ENCODE results near the gene COL15A1. TPM values are rescaled to one million over a fixed set of nuclear protein-coding genes. Genes with fewer than 3 reads are reported as not detected.

The COL15A1 gene
- total and polyA plus RNA-seq, 2 donors (not counting 1 experiment from before 2014, with no cell fraction given): not detected

- DNase-seq (no peak), ATAC-seq (ENCODE audit: low read depth) (no peak)
- H3K27me3 ChIP-seq (replicated peaks in 1 of 4; ENCODE audit: control extremely low read depth in 1 of 4, control insufficient read depth in 3 of 4, insufficient read depth in 4 of 4, low read length in 3 of 4): no peaks in the 10 kb centered on the region
- TF ChIP-seq EZH2 (IDR thresholded peaks at IDR 0.05; ENCODE audit: borderline replicate concordance, insufficient read depth, low read depth, low read length, poor library complexity, severe bottlenecking): no peak
- TF ChIP-seq, protein P1, sequence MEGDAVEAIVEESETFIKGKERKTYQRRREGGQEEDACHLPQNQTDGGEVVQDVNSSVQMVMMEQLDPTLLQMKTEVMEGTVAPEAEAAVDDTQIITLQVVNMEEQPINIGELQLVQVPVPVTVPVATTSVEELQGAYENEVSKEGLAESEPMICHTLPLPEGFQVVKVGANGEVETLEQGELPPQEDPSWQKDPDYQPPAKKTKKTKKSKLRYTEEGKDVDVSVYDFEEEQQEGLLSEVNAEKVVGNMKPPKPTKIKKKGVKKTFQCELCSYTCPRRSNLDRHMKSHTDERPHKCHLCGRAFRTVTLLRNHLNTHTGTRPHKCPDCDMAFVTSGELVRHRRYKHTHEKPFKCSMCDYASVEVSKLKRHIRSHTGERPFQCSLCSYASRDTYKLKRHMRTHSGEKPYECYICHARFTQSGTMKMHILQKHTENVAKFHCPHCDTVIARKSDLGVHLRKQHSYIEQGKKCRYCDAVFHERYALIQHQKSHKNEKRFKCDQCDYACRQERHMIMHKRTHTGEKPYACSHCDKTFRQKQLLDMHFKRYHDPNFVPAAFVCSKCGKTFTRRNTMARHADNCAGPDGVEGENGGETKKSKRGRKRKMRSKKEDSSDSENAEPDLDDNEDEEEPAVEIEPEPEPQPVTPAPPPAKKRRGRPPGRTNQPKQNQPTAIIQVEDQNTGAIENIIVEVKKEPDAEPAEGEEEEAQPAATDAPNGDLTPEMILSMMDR (IDR thresholded peaks at IDR 0.05): no peak
- Mint-ChIP-seq H3K4me3 (no peak overlapping the region), H3K27ac (no peak overlapping the region), H3K9me3 (ENCODE audit: insufficient read depth) (no peaks in the 10 kb centered on the region), H3K4me1 (no peaks in the 10 kb centered on the region), H3K27me3 (peaks cover 12% of the 10 kb centered on the region)
- H3K4me2 ChIP-seq (replicated peaks; ENCODE audit: low read depth, low read length, poor library complexity, severe bottlenecking): no peak overlapping the region
- intact Hi-C loops (cut with micrococcal nuclease): no loop called here
- H3K9ac ChIP-seq (ENCODE audit: low read length): no peak overlapping the region
- no peaks in the 10 kb centered on the region for H3K79me2 ChIP-seq (ENCODE audit: control insufficient read depth, insufficient read depth, low read length)
- no peaks in the 10 kb centered on the region for H3K36me3 ChIP-seq (replicated peaks in 1 of 2; ENCODE audit: control extremely low read depth in 1 of 2, control insufficient read depth in 1 of 2, extremely low read depth in 1 of 2, insufficient read depth in 2 of 2, low read length in 1 of 2)
- H4K20me1 ChIP-seq (ENCODE audit: control insufficient read depth, insufficient read depth, low read length, poor library complexity, severe bottlenecking): no peaks in the 10 kb centered on the region
- H3K4me3 ChIP-seq (ENCODE audit: control extremely low read depth in 1 of 5, extremely low read depth in 1 of 5, insufficient read depth in 1 of 5, low read depth in 2 of 5, low read length in 4 of 5): no peak overlapping the region
- POLR2A ChIA-PET: no interaction called here
- 100% methylated on average over 1 of the region's 2 CpGs for WGBS (ENCODE audit: insufficient coverage)
- H3K4me1 ChIP-seq (ENCODE audit: control insufficient read depth in 2 of 2, insufficient read depth in 2 of 2, low read length in 2 of 2): no peaks in the 10 kb centered on the region
- no peaks in the 10 kb centered on the region for H3K9me3 ChIP-seq (ENCODE audit: control extremely low read depth in 1 of 3, control insufficient read depth in 2 of 3, insufficient read depth in 1 of 3, low read length in 2 of 3)
- no peak overlapping the region for H2AFZ ChIP-seq (ENCODE audit: insufficient read depth, low read depth, low read length, poor library complexity, severe bottlenecking)
- CTCF ChIA-PET: no interaction called here
- no peak overlapping the region for H3K27ac ChIP-seq (ENCODE audit: low read length in 2 of 2)
These were observed 31.3 kb upstream of the COL15A1 start for GRCh38 chr9:98912450-98912849.

DNA sequence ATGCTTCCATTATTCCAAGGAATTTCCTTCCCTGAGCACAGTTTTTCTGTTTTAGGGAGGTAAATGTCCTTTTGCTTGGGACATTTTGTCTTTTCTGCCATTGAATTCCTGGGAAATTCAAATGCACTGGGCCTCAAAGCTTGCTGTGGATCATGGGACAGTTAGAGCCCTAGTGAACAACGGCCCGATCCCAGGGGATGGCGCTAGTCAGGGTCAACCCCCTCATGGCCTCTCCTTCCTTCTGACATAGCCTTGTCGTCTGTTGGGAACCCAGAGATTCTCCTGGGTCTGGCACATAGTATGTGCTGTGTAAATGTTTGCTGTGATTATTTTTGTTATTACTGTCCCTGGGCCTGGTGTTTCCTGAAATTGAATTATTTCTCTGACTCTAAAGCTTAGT, 30.7 kb upstream of the COL15A1 start:
- no peak overlapping the region for H3K4me3 Mint-ChIP-seq
- POLR2A ChIA-PET: no interaction called here
- H3K27me3 Mint-ChIP-seq: peaks cover 12% of the 10 kb centered on the region
- Histone ChIP-seq H3K4me2 (replicated peaks; ENCODE audit: low read depth, low read length, poor library complexity, severe bottlenecking) (no peak overlapping the region), H3K4me1 (ENCODE audit: control insufficient read depth in 2 of 2, insufficient read depth in 2 of 2, low read length in 2 of 2) (no peaks in the 10 kb centered on the region), H3K36me3 (replicated peaks in 1 of 2; ENCODE audit: control extremely low read depth in 1 of 2, control insufficient read depth in 1 of 2, extremely low read depth in 1 of 2, insufficient read depth in 2 of 2, low read length in 1 of 2) (no peaks in the 10 kb centered on the region), H3K9me3 (ENCODE audit: control extremely low read depth in 1 of 3, control insufficient read depth in 2 of 3, insufficient read depth in 1 of 3, low read length in 2 of 3) (no peaks in the 10 kb centered on the region), H2AFZ (ENCODE audit: insufficient read depth, low read depth, low read length, poor library complexity, severe bottlenecking) (no peak overlapping the region), H3K27me3 (replicated peaks in 1 of 4; ENCODE audit: control extremely low read depth in 1 of 4, control insufficient read depth in 3 of 4, insufficient read depth in 4 of 4, low read length in 3 of 4) (no peaks in the 10 kb centered on the region), H3K79me2 (ENCODE audit: control insufficient read depth, insufficient read depth, low read length) (no peaks in the 10 kb centered on the region), H3K4me3 (ENCODE audit: control extremely low read depth in 1 of 5, extremely low read depth in 1 of 5, insufficient read depth in 1 of 5, low read depth in 2 of 5, low read length in 4 of 5) (no peak overlapping the region), H3K9ac (ENCODE audit: low read length) (no peak overlapping the region), H3K27ac (ENCODE audit: low read length in 2 of 2) (no peak overlapping the region), H4K20me1 (ENCODE audit: control insufficient read depth, insufficient read depth, low read length, poor library complexity, severe bottlenecking) (no peaks in the 10 kb centered on the region)
- no peaks in the 10 kb centered on the region for H3K4me1 Mint-ChIP-seq
- intact Hi-C loops (cut with micrococcal nuclease): no loop called here
- no peaks in the 10 kb centered on the region for H3K9me3 Mint-ChIP-seq (ENCODE audit: insufficient read depth)
- CTCF ChIA-PET: no interaction called here
- no peak for TF ChIP-seq EZH2 (IDR thresholded peaks at IDR 0.05; ENCODE audit: borderline replicate concordance, insufficient read depth, low read depth, low read length, poor library complexity, severe bottlenecking)
- TF ChIP-seq, protein P1 (IDR thresholded peaks at IDR 0.05): no peak
- H3K27ac Mint-ChIP-seq: no peak overlapping the region
- ATAC-seq (ENCODE audit: low read depth) (no peak), DNase-seq (no peak)
- no CpG with 5 or more reads among the region's 4 CpGs for WGBS (ENCODE audit: insufficient coverage)
